ENCODE results near the gene TFDP1.

- no peak for TF ChIP-seq CTCF (IDR thresholded peaks at IDR 0.05)
- TF ChIP-seq POLR2AphosphoS5 (IDR thresholded peaks at IDR 0.05): no peak
- no peak for TF ChIP-seq POLR2A (IDR thresholded peaks at IDR 0.05)
These were observed 73.5 kb downstream of the TFDP1 start, which contains the start of gene ATP4B for GRCh38 chr13:113657851-113658741.

Data from breast epithelium (tissue), 3 donors.